MM.1S (cell line): ENCODE results near the gene CR1.

Source experiments
- DNase-seq: peaks from one replicate; pipeline ENCODE4 v3.0.0-alpha.2; 2015
- H2AFZ ChIP-seq: fragments of 300-600 bp; sonication (generic); 2 replicates; pipeline ENCODE4 v1.6.0; 2016; ENCODE audit warnings: antibody characterized with exemption, low read length
- H3F3A ChIP-seq: fragments of 300-600 bp; sonication (generic); 2 replicates; pipeline ENCODE4 v1.6.1; 2016; ENCODE audit warnings: mild to moderate bottlenecking, antibody characterized with exemption, low read length, moderate library complexity, mixed read lengths; ENCODE audit not compliant: insufficient read depth
- H3K27ac ChIP-seq: fragments of 300-600 bp; sonication (generic); 2 replicates; pipeline ENCODE4 v1.5.1; 2016; ENCODE audit warnings: mild to moderate bottlenecking, low read length
- H3K27me3 ChIP-seq: fragments of 300-600 bp; sonication (generic); replicated peaks from 2 replicates; pipeline ENCODE4 v1.6.0; 2016; ENCODE audit warnings: low read length; ENCODE audit not compliant: insufficient read depth
- H3K36me3 ChIP-seq: fragments of 300-600 bp; sonication (generic); replicated peaks from 2 replicates; pipeline ENCODE4 v1.6.1; 2016; ENCODE audit warnings: mild to moderate bottlenecking, low read length, mixed read lengths; ENCODE audit not compliant: insufficient read depth
- H3K4me1 ChIP-seq: fragments of 300-600 bp; sonication (generic); 2 replicates; pipeline ENCODE4 v1.6.1; 2016; ENCODE audit warnings: low read length, mixed read lengths
- H3K4me2 ChIP-seq: fragments of 300-600 bp; sonication (generic); 2 replicates; pipeline ENCODE4 v1.6.0; 2016; ENCODE audit warnings: low read depth, low read length
- H3K4me3 ChIP-seq: fragments of 300-600 bp; sonication (generic); 2 replicates; pipeline ENCODE4 v1.5.1; 2016; ENCODE audit warnings: low read length, mixed read lengths
- H3K79me2 ChIP-seq: fragments of 300-600 bp; sonication (generic); 2 replicates; pipeline ENCODE4 v1.6.1; 2016; ENCODE audit warnings: mixed run types, low read length, mixed read lengths
- H3K9ac ChIP-seq: fragments of 300-600 bp; sonication (generic); 2 replicates; pipeline ENCODE4 v1.6.1; 2016; ENCODE audit warnings: low read length, mixed read lengths
- H3K9me2 ChIP-seq: fragments of 300-600 bp; sonication (generic); replicated peaks from 2 replicates; pipeline ENCODE4 v1.6.1; 2016; ENCODE audit warnings: mild to moderate bottlenecking, low read length, mixed read lengths; ENCODE audit not compliant: insufficient read depth
- H3K9me3 ChIP-seq: fragments of 300-600 bp; sonication (generic); replicated peaks from 2 replicates; pipeline ENCODE4 v1.6.1; 2016; ENCODE audit warnings: mild to moderate bottlenecking, low read length, mixed read lengths; ENCODE audit not compliant: insufficient read depth
- H4K20me1 ChIP-seq: fragments of 300-600 bp; sonication (generic); 2 replicates; pipeline ENCODE4 v1.6.1; 2016; ENCODE audit warnings: mild to moderate bottlenecking, low read length, moderate library complexity, mixed read lengths; ENCODE audit not compliant: insufficient read depth
- CTCF ChIP-seq: fragments of 300-600 bp; sonication (generic); IDR thresholded peaks from 2 replicates; pipeline ENCODE4 v1.5.1; 2016; ENCODE audit warnings: antibody characterized with exemption, low read length, mixed read lengths
- EZH2 ChIP-seq: fragments of 300-600 bp; sonication (generic); optimal IDR thresholded peaks from 2 replicates; pipeline ENCODE3; 2017; ENCODE audit warnings: low read depth, mild to moderate bottlenecking, antibody characterized with exemption, low read length, mixed read lengths
- EZH2phosphoT487 ChIP-seq: fragments of 300-600 bp; sonication (generic); IDR thresholded peaks from 2 replicates; pipeline ENCODE4 v1.6.1; 2018; ENCODE audit warnings: antibody characterized with exemption, low read length

Gene CR1

GRCh38 chr1:207470927-207471326, 25.0 kb upstream of the CR1 start:
- Histone ChIP-seq H2AFZ (no peak overlapping the region), H3K27me3 (no peaks in the 10 kb centered on the region), H3K79me2 (no peaks in the 10 kb centered on the region), H3K9ac (no peak overlapping the region), H3K4me2 (no peak overlapping the region), H3K4me1 (no peaks in the 10 kb centered on the region), H3K9me2 (no peaks in the 10 kb centered on the region), H4K20me1 (no peaks in the 10 kb centered on the region), H3F3A (no peaks in the 10 kb centered on the region), H3K9me3 (no peaks in the 10 kb centered on the region), H3K27ac (no peak overlapping the region), H3K4me3 (no peak overlapping the region), H3K36me3 (no peaks in the 10 kb centered on the region)
- TF ChIP-seq EZH2 = no peak
- TF ChIP-seq EZH2phosphoT487 = no peak
- no peak for TF ChIP-seq CTCF
- no peak for DNase-seq

GRCh38 chr1:207474210-207474609, 21.7 kb upstream of the CR1 start:
- no peak overlapping the region for H3K9ac ChIP-seq
- no peak overlapping the region for H3K4me2 ChIP-seq
- H3F3A ChIP-seq = no peaks in the 10 kb centered on the region
- no peak for DNase-seq
- no peak overlapping the region for H2AFZ ChIP-seq
- no peaks in the 10 kb centered on the region for H3K79me2 ChIP-seq
- TF ChIP-seq EZH2phosphoT487 (no peak), CTCF (no peak), EZH2 (no peak)
- H3K4me3 ChIP-seq = no peak overlapping the region
- H3K9me3 ChIP-seq = no peaks in the 10 kb centered on the region
- no peaks in the 10 kb centered on the region for H3K27me3 ChIP-seq
- no peaks in the 10 kb centered on the region for H3K4me1 ChIP-seq
- no peaks in the 10 kb centered on the region for H3K9me2 ChIP-seq
- H3K36me3 ChIP-seq = no peaks in the 10 kb centered on the region
- no peaks in the 10 kb centered on the region for H4K20me1 ChIP-seq
- no peak overlapping the region for H3K27ac ChIP-seq

- DNase-seq = no peak
- Histone ChIP-seq H3K9ac (no peak overlapping the region), H3K79me2 (no peaks in the 10 kb centered on the region), H2AFZ (no peak overlapping the region), H3K9me2 (no peaks in the 10 kb centered on the region), H4K20me1 (no peaks in the 10 kb centered on the region), H3K27me3 (no peaks in the 10 kb centered on the region), H3F3A (no peaks in the 10 kb centered on the region), H3K27ac (no peak overlapping the region), H3K9me3 (no peaks in the 10 kb centered on the region), H3K4me3 (no peak overlapping the region), H3K4me2 (no peak overlapping the region), H3K4me1 (no peaks in the 10 kb centered on the region), H3K36me3 (no peaks in the 10 kb centered on the region)
- no peak for TF ChIP-seq CTCF
- TF ChIP-seq EZH2phosphoT487 = no peak
- no peak for TF ChIP-seq EZH2
Measured at GRCh38 chr1:207486198-207486597, 9.8 kb upstream of the CR1 start.
